HepG2 (cell line): ENCODE results near the gene CHKB. TPM values are rescaled to one million over a fixed set of nuclear protein-coding genes. Genes with fewer than 3 reads are reported as not detected.

Experiments
- ATRX ChIP-seq: sonication (generic); formaldehyde crosslinking; IDR thresholded peaks from 2 replicates; pipeline ENCODE4 v1.4.0; 2020; ENCODE audit warnings: missing genetic modification reagents, borderline replicate concordance
- FOXP4 ChIP-seq: sonication (generic); formaldehyde crosslinking; IDR thresholded peaks from 2 replicates; pipeline ENCODE4 v1.4.0; 2020; ENCODE audit warnings: missing genetic modification reagents
- KAT2B ChIP-seq: fragments of 150-350 bp; IDR thresholded peaks from 2 replicates; pipeline ENCODE4 v1.6.1; 2014; ENCODE audit warnings: low read depth, low read length, borderline replicate concordance
- KLF13 ChIP-seq: sonication (generic); formaldehyde crosslinking; IDR thresholded peaks from 2 replicates; pipeline ENCODE4 v1.4.0; 2020; ENCODE audit warnings: mild to moderate bottlenecking, missing genetic modification reagents
- NFATC3 ChIP-seq: sonication (generic); formaldehyde crosslinking; IDR thresholded peaks from 2 replicates; pipeline ENCODE4 v1.5.1; 2020; ENCODE audit warnings: mild to moderate bottlenecking, missing genetic modification reagents
- PRDM15 ChIP-seq: sonication (generic); formaldehyde crosslinking; IDR thresholded peaks from 2 replicates; pipeline ENCODE4 v1.4.0; 2020; ENCODE audit warnings: missing genetic modification reagents
- ZNF3 ChIP-seq: IDR thresholded peaks from 2 replicates; pipeline ENCODE4 v1.7.0; 2017; ENCODE audit warnings: inconsistent platforms
- ZNF317 ChIP-seq: sonication (generic); formaldehyde crosslinking; IDR thresholded peaks from 2 replicates; pipeline ENCODE4 v1.5.0; 2020; ENCODE audit warnings: mild to moderate bottlenecking, missing genetic modification reagents
- ZNF687 ChIP-seq: sonication (generic); formaldehyde crosslinking; IDR thresholded peaks from 2 replicates; pipeline ENCODE4 v1.5.1; 2020; ENCODE audit warnings: mild to moderate bottlenecking, missing genetic modification reagents, moderate library complexity
- polyA plus RNA-seq, 8 experiments: library from polyadenylated mRNA; depleted of rRNA in 3 of 8; stranded (reverse) in 7 of 8; unstranded in 1 of 8; fragments of >200 nt; fragmentation: Illumina TruSeq in 4 of 8; extraction: Trizol in 4 of 8; gene quantifications; 2 replicates each; pipeline versions ENCODE4 v1.2.1 to v1.2.3, GENCODE V29; 2011 to 2016; ENCODE audit warnings: low read depth in 4 of 8, missing spikeins in 1 of 8, mixed read lengths in 1 of 8; ENCODE audit not compliant: insufficient read depth in 1 of 8
- total RNA-seq, 5 experiments: library from RNA; depleted of rRNA; stranded (reverse); fragments of >200 nt; fragmentation: Illumina TruSeq; extraction: Trizol; gene quantifications; 2 replicates each; pipeline ENCODE4 v1.2.3, GENCODE V29; 2016; ENCODE audit warnings: low read depth in 1 of 5
- TF ChIP-seq, protein P1 (sequence below): sonication (generic); formaldehyde crosslinking; IDR thresholded peaks from 2 replicates; pipeline ENCODE4 v1.4.0; 2020; ENCODE audit warnings: missing genetic modification reagents, borderline replicate concordance
- TF ChIP-seq, protein P2 (sequence below): sonication (generic); formaldehyde crosslinking; IDR thresholded peaks from 2 replicates; pipeline ENCODE4 v1.4.0; 2020; ENCODE audit warnings: missing genetic modification reagents
- TF ChIP-seq, protein P3 (sequence below): sonication (generic); formaldehyde crosslinking; IDR thresholded peaks from 2 replicates; pipeline ENCODE4 v1.4.0; 2020; ENCODE audit warnings: missing genetic modification reagents; ENCODE audit errors: not compliant biosample characterization

CHKB gene
- total and polyA plus RNA-seq, 2 of the 13 experiments (the other 11 are each of a cell fraction or from before 2014, with no cell fraction given) = 24.5 to 42.7 TPM

DNA sequence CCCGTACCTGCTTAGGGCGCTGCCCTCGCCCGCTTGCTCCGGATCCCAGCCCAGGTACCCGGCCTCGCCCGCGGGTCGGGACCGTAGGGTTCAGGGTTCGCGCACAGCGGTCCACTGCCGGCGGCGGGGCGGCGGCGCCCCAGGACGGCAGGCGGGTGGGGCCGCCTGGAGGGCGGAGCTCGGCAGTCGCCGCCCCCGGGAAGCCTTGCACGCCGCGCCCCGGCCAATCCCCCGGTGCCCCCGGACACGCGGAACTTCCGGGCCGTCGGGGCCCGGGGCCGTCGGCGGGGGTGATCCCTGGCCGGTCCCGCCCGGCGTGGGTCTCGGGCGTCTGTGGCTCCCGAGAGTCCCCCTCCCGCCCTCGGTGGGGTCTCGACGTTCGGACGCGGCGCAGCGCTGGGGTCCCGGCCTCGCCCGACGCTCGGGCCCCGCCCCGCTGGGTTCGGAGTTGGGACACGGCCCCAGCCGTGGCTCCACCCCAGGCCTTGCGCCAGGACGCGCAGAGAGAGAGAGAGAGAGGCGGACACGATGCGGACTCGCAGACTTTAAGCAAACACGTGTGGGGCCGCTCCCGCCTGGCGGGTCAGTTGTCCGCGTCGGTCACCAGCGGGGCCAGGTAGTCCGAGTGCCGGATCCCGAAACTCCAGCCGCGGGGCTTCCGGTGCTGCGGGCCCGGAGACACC, 52.6 kb downstream of the CHKB start, which contains the start of gene TYMP (continued):
- TF ChIP-seq, protein P1, sequence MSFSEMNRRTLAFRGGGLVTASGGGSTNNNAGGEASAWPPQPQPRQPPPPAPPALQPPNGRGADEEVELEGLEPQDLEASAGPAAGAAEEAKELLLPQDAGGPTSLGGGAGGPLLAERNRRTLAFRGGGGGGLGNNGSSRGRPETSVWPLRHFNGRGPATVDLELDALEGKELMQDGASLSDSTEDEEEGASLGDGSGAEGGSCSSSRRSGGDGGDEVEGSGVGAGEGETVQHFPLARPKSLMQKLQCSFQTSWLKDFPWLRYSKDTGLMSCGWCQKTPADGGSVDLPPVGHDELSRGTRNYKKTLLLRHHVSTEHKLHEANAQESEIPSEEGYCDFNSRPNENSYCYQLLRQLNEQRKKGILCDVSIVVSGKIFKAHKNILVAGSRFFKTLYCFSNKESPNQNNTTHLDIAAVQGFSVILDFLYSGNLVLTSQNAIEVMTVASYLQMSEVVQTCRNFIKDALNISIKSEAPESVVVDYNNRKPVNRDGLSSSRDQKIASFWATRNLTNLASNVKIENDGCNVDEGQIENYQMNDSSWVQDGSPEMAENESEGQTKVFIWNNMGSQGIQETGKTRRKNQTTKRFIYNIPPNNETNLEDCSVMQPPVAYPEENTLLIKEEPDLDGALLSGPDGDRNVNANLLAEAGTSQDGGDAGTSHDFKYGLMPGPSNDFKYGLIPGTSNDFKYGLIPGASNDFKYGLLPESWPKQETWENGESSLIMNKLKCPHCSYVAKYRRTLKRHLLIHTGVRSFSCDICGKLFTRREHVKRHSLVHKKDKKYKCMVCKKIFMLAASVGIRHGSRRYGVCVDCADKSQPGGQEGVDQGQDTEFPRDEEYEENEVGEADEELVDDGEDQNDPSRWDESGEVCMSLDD (CRISPR knock-in tag) = peak; percentile 70
- TF ChIP-seq ZNF687 (CRISPR knock-in tag) (peak; percentile 90; the same call in 1 of the 2 replicates), KLF13 (no peak), PRDM15 (CRISPR knock-in tag) (peak; percentile 66; the same call in 1 of the 2 replicates), NFATC3 (CRISPR knock-in tag) (no peak), ZNF3 (CRISPR knock-in tag) (no peak), ATRX (no peak), FOXP4 (CRISPR knock-in tag) (0 out of 2 replicates have a peak, but pooled peaks have one; percentile 39), KAT2B (no peak), ZNF317 (CRISPR knock-in tag) (peak; percentile 70; the same call in 1 of the 2 replicates)
- TF ChIP-seq, protein P2, sequence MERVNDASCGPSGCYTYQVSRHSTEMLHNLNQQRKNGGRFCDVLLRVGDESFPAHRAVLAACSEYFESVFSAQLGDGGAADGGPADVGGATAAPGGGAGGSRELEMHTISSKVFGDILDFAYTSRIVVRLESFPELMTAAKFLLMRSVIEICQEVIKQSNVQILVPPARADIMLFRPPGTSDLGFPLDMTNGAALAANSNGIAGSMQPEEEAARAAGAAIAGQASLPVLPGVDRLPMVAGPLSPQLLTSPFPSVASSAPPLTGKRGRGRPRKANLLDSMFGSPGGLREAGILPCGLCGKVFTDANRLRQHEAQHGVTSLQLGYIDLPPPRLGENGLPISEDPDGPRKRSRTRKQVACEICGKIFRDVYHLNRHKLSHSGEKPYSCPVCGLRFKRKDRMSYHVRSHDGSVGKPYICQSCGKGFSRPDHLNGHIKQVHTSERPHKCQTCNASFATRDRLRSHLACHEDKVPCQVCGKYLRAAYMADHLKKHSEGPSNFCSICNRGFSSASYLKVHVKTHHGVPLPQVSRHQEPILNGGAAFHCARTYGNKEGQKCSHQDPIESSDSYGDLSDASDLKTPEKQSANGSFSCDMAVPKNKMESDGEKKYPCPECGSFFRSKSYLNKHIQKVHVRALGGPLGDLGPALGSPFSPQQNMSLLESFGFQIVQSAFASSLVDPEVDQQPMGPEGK (CRISPR knock-in tag) = no peak; the same call in none of the 2 replicates
- TF ChIP-seq, protein P3, sequence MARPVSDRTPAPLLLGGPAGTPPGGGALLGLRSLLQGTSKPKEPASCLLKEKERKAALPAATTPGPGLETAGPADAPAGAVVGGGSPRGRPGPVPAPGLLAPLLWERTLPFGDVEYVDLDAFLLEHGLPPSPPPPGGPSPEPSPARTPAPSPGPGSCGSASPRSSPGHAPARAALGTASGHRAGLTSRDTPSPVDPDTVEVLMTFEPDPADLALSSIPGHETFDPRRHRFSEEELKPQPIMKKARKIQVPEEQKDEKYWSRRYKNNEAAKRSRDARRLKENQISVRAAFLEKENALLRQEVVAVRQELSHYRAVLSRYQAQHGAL (CRISPR knock-in tag) = no peak
